ENCODE measurements around the gene MACO1.
A peak's percentile ranks its signal among the peaks of the same experiment; 100 is the strongest.
"Not testable (repeated sequence)": the region's sequence is repeated elsewhere in the genome, so short reads cannot be mapped to it uniquely, and the experiment has no call there.

Gene MACO1

GRCh38 chr1:25460020-25460419 is 29.3 kb downstream of the MACO1 start:
- no peak for DNase-seq

- DNase-seq: not testable (repeated sequence)
Measured at GRCh38 chr1:25460816-25461215, 30.1 kb downstream of the MACO1 start.

GRCh38 chr1:25461849-25462248 is 31.2 kb downstream of the MACO1 start:
- DNase-seq: no peak

- DNase-seq: no peak
Measured at GRCh38 chr1:25462732-25463131, 32.0 kb downstream of the MACO1 start.

GRCh38 chr1:25467193-25467592 is 36.5 kb downstream of the MACO1 start:
- DNase-seq: no peak

- DNase-seq: no peak
Measured at GRCh38 chr1:25467616-25468015, 36.9 kb downstream of the MACO1 start.

GRCh38 chr1:25468033-25468432 is 37.3 kb downstream of the MACO1 start:
- DNase-seq: no peak

- no peak for DNase-seq
Measured at GRCh38 chr1:25469177-25469576, 38.5 kb downstream of the MACO1 start.

GRCh38 chr1:25472471-25472870 is 41.8 kb downstream of the MACO1 start:
- DNase-seq: no peak

- DNase-seq: no peak
Measured at GRCh38 chr1:25473653-25474225, 43.0 kb downstream of the MACO1 start.

GRCh38 chr1:25474439-25475047 is 43.8 kb downstream of the MACO1 start:
- no peak for DNase-seq

- DNase-seq: no peak
Measured at GRCh38 chr1:25476186-25477097, 45.7 kb downstream of the MACO1 start.

GRCh38 chr1:25477448-25478034 is 46.8 kb downstream of the MACO1 start:
- DNase-seq: no peak

GRCh38 chr1:25478633-25479032 is 47.9 kb downstream of the MACO1 start:
- DNase-seq: no peak

GRCh38 chr1:25481625-25482024 is 50.9 kb downstream of the MACO1 start:
- no peak for DNase-seq

- DNase-seq: no peak
Measured at GRCh38 chr1:25482211-25482610, 51.5 kb downstream of the MACO1 start.

- DNase-seq: no peak
Measured at GRCh38 chr1:25484096-25484495, 53.4 kb downstream of the MACO1 start.

- DNase-seq: no peak
Measured at GRCh38 chr1:25484533-25484932, 53.8 kb downstream of the MACO1 start.

- DNase-seq: no peak
Measured at GRCh38 chr1:25485536-25486411, 55.1 kb downstream of the MACO1 start.

GRCh38 chr1:25486602-25487001 is 55.9 kb downstream of the MACO1 start:
- no peak for DNase-seq

- peak; percentile 31 for DNase-seq
Measured at GRCh38 chr1:25487628-25488027, 56.9 kb downstream of the MACO1 start.

- DNase-seq: no peak
Measured at GRCh38 chr1:25492323-25492722, 61.6 kb downstream of the MACO1 start.

GRCh38 chr1:25494952-25495351 is 64.3 kb downstream of the MACO1 start:
- DNase-seq: no peak

All from effector CD8-positive, alpha-beta T cell (primary cell).